NCI-H128 (cell line): Measurements from ENCODE around the gene ADSS1.
A peak's percentile ranks its signal among the peaks of the same experiment; 100 is the strongest.

ENCODE experiments used
- DNase-seq: peaks from one replicate; lab custom pipeline; 2025; ENCODE audit not compliant: unreplicated experiment; lab: John Stamatoyannopoulos, UW

The ADSS1 gene

GRCh38 chr14:104778694-104779331, 54.8 kb downstream of the ADSS1 start:
- no peak for DNase-seq

GRCh38 chr14:104779776-104780512, 55.9 kb downstream of the ADSS1 start:
- no peak for DNase-seq

- no peak for DNase-seq
Measured at GRCh38 chr14:104780513-104781030, 56.5 kb downstream of the ADSS1 start.

- no peak for DNase-seq
Measured at GRCh38 chr14:104781271-104782077, 57.4 kb downstream of the ADSS1 start.

- DNase-seq, result no peak
Measured at GRCh38 chr14:104782086-104782807, 58.2 kb downstream of the ADSS1 start.

GRCh38 chr14:104782808-104783139, 58.7 kb downstream of the ADSS1 start:
- no peak for DNase-seq

- DNase-seq, result no peak
Measured at GRCh38 chr14:104783484-104784217, 59.6 kb downstream of the ADSS1 start.

GRCh38 chr14:104784218-104784568, 60.2 kb downstream of the ADSS1 start:
- DNase-seq, result no peak

GRCh38 chr14:104784846-104785707, 61.0 kb downstream of the ADSS1 start:
- peak; percentile 64 for DNase-seq

- no peak for DNase-seq
Measured at GRCh38 chr14:104785708-104786080, 61.7 kb downstream of the ADSS1 start.

GRCh38 chr14:104786091-104786586, 62.1 kb downstream of the ADSS1 start:
- no peak for DNase-seq

- no peak for DNase-seq
Measured at GRCh38 chr14:104786726-104787675, 63.0 kb downstream of the ADSS1 start.

- DNase-seq, result no peak
Measured at GRCh38 chr14:104787736-104788135, 63.7 kb downstream of the ADSS1 start.

GRCh38 chr14:104788161-104788818, 64.3 kb downstream of the ADSS1 start:
- peak; percentile 82 for DNase-seq

GRCh38 chr14:104788873-104789663, 65.0 kb downstream of the ADSS1 start:
- no peak for DNase-seq

GRCh38 chr14:104789752-104790743, 66.0 kb downstream of the ADSS1 start:
- no peak for DNase-seq
